Stimulated activated naive CD4-positive, alpha-beta T cell (primary cell): ENCODE measurements around the gene MNX1.

Experiments used
- DNase-seq, 6 experiments: peaks; one replicate each; lab custom pipeline; 2025; lab: John Stamatoyannopoulos, UW

MNX1 gene

GRCh38 chr7:157032644-157033482 is 22.4 kb upstream of the MNX1 start:
- no peak for DNase-seq

- no peak for DNase-seq
These were observed 21.7 kb upstream of the MNX1 start for GRCh38 chr7:157032128-157032527.

- no peak for DNase-seq
These were observed 17.9 kb upstream of the MNX1 start for GRCh38 chr7:157028199-157028903.

GRCh38 chr7:157027568-157028198 is 17.2 kb upstream of the MNX1 start:
- DNase-seq = no peak

- no peak for DNase-seq
These were observed 14.3 kb upstream of the MNX1 start for GRCh38 chr7:157024716-157025115.

- DNase-seq = no peak
These were observed 13.1 kb upstream of the MNX1 start for GRCh38 chr7:157023589-157023905.

- DNase-seq = no peak
These were observed 12.5 kb upstream of the MNX1 start for GRCh38 chr7:157022681-157023588.

GRCh38 chr7:157021871-157022680 is 11.6 kb upstream of the MNX1 start:
- no peak for DNase-seq

GRCh38 chr7:157021071-157021870 is 10.8 kb upstream of the MNX1 start:
- DNase-seq = no peak

GRCh38 chr7:157020514-157021070 is 10.1 kb upstream of the MNX1 start:
- DNase-seq = no peak

GRCh38 chr7:157019718-157020451 is 9.4 kb upstream of the MNX1 start:
- no peak for DNase-seq

- no peak for DNase-seq
These were observed 8.6 kb upstream of the MNX1 start for GRCh38 chr7:157018997-157019608.

- DNase-seq = no peak
These were observed 8.0 kb upstream of the MNX1 start for GRCh38 chr7:157018328-157018996.

GRCh38 chr7:157017603-157018327 is 7.3 kb upstream of the MNX1 start:
- DNase-seq = no peak

GRCh38 chr7:157017149-157017548 is 6.7 kb upstream of the MNX1 start:
- DNase-seq = no peak

GRCh38 chr7:157016352-157017041 is 6.0 kb upstream of the MNX1 start:
- no peak for DNase-seq

GRCh38 chr7:157016024-157016351 is 5.5 kb upstream of the MNX1 start:
- DNase-seq = no peak
